ENCODE results near the gene SIDT1. TPM values are rescaled to one million over a fixed set of nuclear protein-coding genes. Genes with fewer than 3 reads are reported as not detected.
A peak's percentile ranks its signal among the peaks of the same experiment; 100 is the strongest.

The SIDT1 gene
- total RNA-seq, 1 donor from 2014 or later, result 11.3 TPM

- H3K27me3 Mint-ChIP-seq (ENCODE audit: insufficient read depth), result no peaks in the 10 kb centered on the region
- intact Hi-C loops (cut with micrococcal nuclease), result loop anchor here (5.0 kb wide), 1 partner anchor 438 kb away; no protein-coding TSS in a partner anchor
- H3K9me3 Mint-ChIP-seq, result no peaks in the 10 kb centered on the region
- no peak for DNase-seq (ENCODE audit: low spot score)
- no peak overlapping the region for H3K4me3 Mint-ChIP-seq
- H3K27ac Mint-ChIP-seq, result no peak overlapping the region
- peaks cover 5% of the 10 kb centered on the region for H3K4me1 Mint-ChIP-seq (ENCODE audit: low read depth)
- H3K36me3 Mint-ChIP-seq (ENCODE audit: low read depth), result peaks cover 2% of the 10 kb centered on the region
These were observed 42.9 kb downstream of the SIDT1 start for GRCh38 chr3:113575206-113575605.

GRCh38 chr3:113585228-113585627, 52.9 kb downstream of the SIDT1 start:
- no peak overlapping the region for H3K27ac Mint-ChIP-seq
- H3K27me3 Mint-ChIP-seq (ENCODE audit: insufficient read depth), result no peaks in the 10 kb centered on the region
- H3K4me1 Mint-ChIP-seq (ENCODE audit: low read depth), result no peaks in the 10 kb centered on the region
- H3K36me3 Mint-ChIP-seq (ENCODE audit: low read depth), result peaks cover 9% of the 10 kb centered on the region
- intact Hi-C loops (cut with micrococcal nuclease), result no loop called here
- no peak for DNase-seq (ENCODE audit: low spot score)
- no peaks in the 10 kb centered on the region for H3K9me3 Mint-ChIP-seq
- H3K4me3 Mint-ChIP-seq, result no peak overlapping the region

GRCh38 chr3:113585720-113586119, 53.4 kb downstream of the SIDT1 start:
- Mint-ChIP-seq H3K27me3 (ENCODE audit: insufficient read depth) (no peaks in the 10 kb centered on the region), H3K4me1 (ENCODE audit: low read depth) (no peaks in the 10 kb centered on the region), H3K36me3 (ENCODE audit: low read depth) (peaks cover 10% of the 10 kb centered on the region), H3K9me3 (no peaks in the 10 kb centered on the region), H3K4me3 (no peak overlapping the region), H3K27ac (no peak overlapping the region)
- no peak for DNase-seq (ENCODE audit: low spot score)
- intact Hi-C loops (cut with micrococcal nuclease), result no loop called here

- no peak for DNase-seq (ENCODE audit: low spot score)
- peaks cover 12% of the 10 kb centered on the region for H3K36me3 Mint-ChIP-seq (ENCODE audit: low read depth)
- no peaks in the 10 kb centered on the region for H3K27me3 Mint-ChIP-seq (ENCODE audit: insufficient read depth)
- no peak overlapping the region for H3K4me3 Mint-ChIP-seq
- H3K9me3 Mint-ChIP-seq, result no peaks in the 10 kb centered on the region
- no peak overlapping the region for H3K27ac Mint-ChIP-seq
- intact Hi-C loops (cut with micrococcal nuclease), result no loop called here
- no peaks in the 10 kb centered on the region for H3K4me1 Mint-ChIP-seq (ENCODE audit: low read depth)
These were observed 56.5 kb downstream of the SIDT1 start for GRCh38 chr3:113588806-113589205.

- no peak overlapping the region for H3K4me3 Mint-ChIP-seq
- intact Hi-C loops (cut with micrococcal nuclease), result no loop called here
- H3K27me3 Mint-ChIP-seq (ENCODE audit: insufficient read depth), result no peaks in the 10 kb centered on the region
- H3K27ac Mint-ChIP-seq, result no peak overlapping the region
- H3K9me3 Mint-ChIP-seq, result no peaks in the 10 kb centered on the region
- DNase-seq (ENCODE audit: low spot score), result no peak
- peaks cover 12% of the 10 kb centered on the region for H3K36me3 Mint-ChIP-seq (ENCODE audit: low read depth)
- H3K4me1 Mint-ChIP-seq (ENCODE audit: low read depth), result no peaks in the 10 kb centered on the region
These were observed 57.6 kb downstream of the SIDT1 start for GRCh38 chr3:113589971-113590370.

- H3K27me3 Mint-ChIP-seq (ENCODE audit: insufficient read depth), result no peaks in the 10 kb centered on the region
- H3K4me1 Mint-ChIP-seq (ENCODE audit: low read depth), result no peaks in the 10 kb centered on the region
- H3K27ac Mint-ChIP-seq, result no peak overlapping the region
- peaks cover 9% of the 10 kb centered on the region for H3K36me3 Mint-ChIP-seq (ENCODE audit: low read depth)
- DNase-seq (ENCODE audit: low spot score), result no peak
- no peak overlapping the region for H3K4me3 Mint-ChIP-seq
- intact Hi-C loops (cut with micrococcal nuclease), result no loop called here
- no peaks in the 10 kb centered on the region for H3K9me3 Mint-ChIP-seq
These were observed 58.6 kb downstream of the SIDT1 start for GRCh38 chr3:113590983-113591382.

GRCh38 chr3:113594066-113594465, 61.7 kb downstream of the SIDT1 start:
- no peaks in the 10 kb centered on the region for H3K4me1 Mint-ChIP-seq (ENCODE audit: low read depth)
- H3K4me3 Mint-ChIP-seq, result no peak overlapping the region
- intact Hi-C loops (cut with micrococcal nuclease), result no loop called here

GRCh38 chr3:113597596-113598354, 65.4 kb downstream of the SIDT1 start:
- Mint-ChIP-seq H3K27me3 (ENCODE audit: insufficient read depth) (no peaks in the 10 kb centered on the region), H3K4me1 (ENCODE audit: low read depth) (no peaks in the 10 kb centered on the region), H3K27ac (no peak overlapping the region), H3K4me3 (no peak overlapping the region), H3K36me3 (ENCODE audit: low read depth) (peaks cover 9% of the 10 kb centered on the region), H3K9me3 (no peaks in the 10 kb centered on the region)
- no peak for DNase-seq (ENCODE audit: low spot score)
- intact Hi-C loops (cut with micrococcal nuclease), result no loop called here

More at GRCh38 chr3:113594066-113594465, 61.7 kb downstream of the SIDT1 start:
- DNase-seq (ENCODE audit: low spot score), result no peak
- Mint-ChIP-seq H3K27ac (no peak overlapping the region), H3K27me3 (ENCODE audit: insufficient read depth) (no peaks in the 10 kb centered on the region), H3K36me3 (ENCODE audit: low read depth) (peaks cover 9% of the 10 kb centered on the region), H3K9me3 (no peaks in the 10 kb centered on the region)

- H3K4me3 Mint-ChIP-seq, result no peak overlapping the region
- no peaks in the 10 kb centered on the region for H3K9me3 Mint-ChIP-seq
- intact Hi-C loops (cut with micrococcal nuclease), result no loop called here
- no peaks in the 10 kb centered on the region for H3K4me1 Mint-ChIP-seq (ENCODE audit: low read depth)
- no peak overlapping the region for H3K27ac Mint-ChIP-seq
- no peaks in the 10 kb centered on the region for H3K27me3 Mint-ChIP-seq (ENCODE audit: insufficient read depth)
- peaks cover 20% of the 10 kb centered on the region for H3K36me3 Mint-ChIP-seq (ENCODE audit: low read depth)
- DNase-seq (ENCODE audit: low spot score), result no peak
These were observed 68.2 kb downstream of the SIDT1 start for GRCh38 chr3:113600418-113601182.

GRCh38 chr3:113601240-113601639, 68.9 kb downstream of the SIDT1 start:
- Mint-ChIP-seq H3K27ac (no peak overlapping the region), H3K4me3 (no peak overlapping the region), H3K36me3 (ENCODE audit: low read depth) (peaks cover 19% of the 10 kb centered on the region), H3K9me3 (no peaks in the 10 kb centered on the region), H3K27me3 (ENCODE audit: insufficient read depth) (no peaks in the 10 kb centered on the region), H3K4me1 (ENCODE audit: low read depth) (peaks cover under 1% of the 10 kb centered on the region)
- intact Hi-C loops (cut with micrococcal nuclease), result no loop called here
- DNase-seq (ENCODE audit: low spot score), result no peak

GRCh38 chr3:113602256-113602655, 69.9 kb downstream of the SIDT1 start:
- Mint-ChIP-seq H3K27ac (no peak overlapping the region), H3K4me3 (no peak overlapping the region), H3K4me1 (ENCODE audit: low read depth) (peaks cover 11% of the 10 kb centered on the region), H3K36me3 (ENCODE audit: low read depth) (peaks cover 22% of the 10 kb centered on the region), H3K27me3 (ENCODE audit: insufficient read depth) (no peaks in the 10 kb centered on the region), H3K9me3 (no peaks in the 10 kb centered on the region)
- intact Hi-C loops (cut with micrococcal nuclease), result no loop called here
- no peak for DNase-seq (ENCODE audit: low spot score)

GRCh38 chr3:113602836-113603235, 70.5 kb downstream of the SIDT1 start:
- H3K4me1 Mint-ChIP-seq (ENCODE audit: low read depth), result peaks cover 16% of the 10 kb centered on the region
- no peaks in the 10 kb centered on the region for H3K27me3 Mint-ChIP-seq (ENCODE audit: insufficient read depth)
- intact Hi-C loops (cut with micrococcal nuclease), result no loop called here
- H3K36me3 Mint-ChIP-seq (ENCODE audit: low read depth), result peaks cover 22% of the 10 kb centered on the region
- no peak overlapping the region for H3K4me3 Mint-ChIP-seq
- no peak for DNase-seq (ENCODE audit: low spot score)
- no peaks in the 10 kb centered on the region for H3K9me3 Mint-ChIP-seq
- H3K27ac Mint-ChIP-seq, result no peak overlapping the region

GRCh38 chr3:113606539-113607218, 74.3 kb downstream of the SIDT1 start:
- H3K27ac Mint-ChIP-seq, result no peak overlapping the region
- peaks cover 40% of the 10 kb centered on the region for H3K36me3 Mint-ChIP-seq (ENCODE audit: low read depth)
- H3K27me3 Mint-ChIP-seq (ENCODE audit: insufficient read depth), result no peaks in the 10 kb centered on the region
- peaks cover 24% of the 10 kb centered on the region for H3K4me1 Mint-ChIP-seq (ENCODE audit: low read depth)
- H3K4me3 Mint-ChIP-seq, result no peak overlapping the region
- H3K9me3 Mint-ChIP-seq, result no peaks in the 10 kb centered on the region
- intact Hi-C loops (cut with micrococcal nuclease), result loop anchor here (1.0 to 2.0 kb wide), 4 partner anchors 30 to 141 kb away; partner anchors contain the start of genes ATP6V1A, SPICE1 and USF3
- DNase-seq (ENCODE audit: low spot score), result peak; percentile 47
